CD4-positive, alpha-beta T cell treated with Interleukin-6 at 100 ng/mL for 8 hours (primary cell): ENCODE data around the gene RFX2.
"Not testable (repeated sequence)": the region's sequence is repeated elsewhere in the genome, so short reads cannot be mapped to it uniquely, and the experiment has no call there.

Experiments
- DNase-seq: peaks from one replicate; pipeline ENCODE4 v3.0.0-alpha.2; 2020; ENCODE audit warnings: mixed read lengths, low spot score

Gene RFX2

GRCh38 chr19:6074709-6075403 is 35.4 kb downstream of the RFX2 start:
- DNase-seq = no peak

- DNase-seq = no peak
These were observed 36.2 kb downstream of the RFX2 start for GRCh38 chr19:6073858-6074708.

GRCh38 chr19:6073233-6073632 is 37.1 kb downstream of the RFX2 start:
- not testable (repeated sequence) for DNase-seq

- DNase-seq = no peak
These were observed 38.4 kb downstream of the RFX2 start for GRCh38 chr19:6071875-6072274.

GRCh38 chr19:6070720-6071485 is 39.4 kb downstream of the RFX2 start:
- DNase-seq = no peak

- no peak for DNase-seq
These were observed 40.1 kb downstream of the RFX2 start for GRCh38 chr19:6070207-6070681.

GRCh38 chr19:6069268-6069791 is 41.0 kb downstream of the RFX2 start:
- DNase-seq = no peak

- DNase-seq = no peak
These were observed 41.6 kb downstream of the RFX2 start for GRCh38 chr19:6068711-6069110.

GRCh38 chr19:6067975-6068374 is 42.3 kb downstream of the RFX2 start:
- DNase-seq = no peak

GRCh38 chr19:6066661-6067646 is 43.3 kb downstream of the RFX2 start:
- no peak for DNase-seq

- DNase-seq = peak; percentile 60
These were observed 44.5 kb downstream of the RFX2 start for GRCh38 chr19:6065685-6066374.

- no peak for DNase-seq
These were observed 45.8 kb downstream of the RFX2 start for GRCh38 chr19:6064336-6065073.

- DNase-seq = no peak
These were observed 46.5 kb downstream of the RFX2 start for GRCh38 chr19:6063576-6064335.

GRCh38 chr19:6062961-6063575 is 47.2 kb downstream of the RFX2 start:
- no peak for DNase-seq

- peak; percentile 32 for DNase-seq
These were observed 48.0 kb downstream of the RFX2 start for GRCh38 chr19:6062274-6062673.

GRCh38 chr19:6061376-6062130 is 48.7 kb downstream of the RFX2 start:
- DNase-seq = no peak

GRCh38 chr19:6060600-6061375 is 49.5 kb downstream of the RFX2 start:
- peak; percentile 44 for DNase-seq
